Fibroblast of the aortic adventitia (primary cell): ENCODE results near the gene APLF. TPM values are rescaled to one million over a fixed set of nuclear protein-coding genes. Genes with fewer than 3 reads are reported as not detected.

ENCODE experiments used
- DNase-seq: peaks from one replicate; pipeline ENCODE4 v3.0.0-alpha.2; 2010; ENCODE audit warnings: low read depth
- H3K4me3 ChIP-seq: 2 replicates; pipeline ENCODE4 v1.5.1; 2011; ENCODE audit warnings: low read depth, mild to moderate bottlenecking, control low read depth, low read length, moderate library complexity
- CTCF ChIP-seq: IDR thresholded peaks from 2 replicates; pipeline ENCODE4 v1.5.1; 2011; ENCODE audit warnings: mild to moderate bottlenecking, low read length, control low read depth, inconsistent platforms; ENCODE audit not compliant: insufficient read depth
- total RNA-seq: library from RNA; depleted of rRNA; stranded (reverse); fragments of >200 nt; gene quantifications from 2 replicates; pipeline ENCODE4 v1.2.3, GENCODE V29; 2012; ENCODE audit warnings: low replicate concordance

The APLF gene
- total RNA-seq, 1 donor, result 6.8 TPM

GRCh38 chr2:68623820-68624219 is 156.4 kb downstream of the APLF start:
- no peak for DNase-seq
- no peak for TF ChIP-seq CTCF
- no peak overlapping the region for H3K4me3 ChIP-seq

- TF ChIP-seq CTCF, result no peak
- no peak for DNase-seq
- H3K4me3 ChIP-seq, result no peak overlapping the region
Observed at GRCh38 chr2:68627615-68628014, 160.2 kb downstream of the APLF start.

Other genes starting within 250 kb of the APLF start
- 10.6 and 38.6 TPM in 2 replicates for gene PPP3R1, start 215.1 kb upstream of the APLF start, total RNA-seq
- gene CNRIP1, start 147.6 kb upstream of the APLF start, total RNA-seq, result 40.0 and 46.9 TPM in 2 replicates
- under 0.01 TPM in 1 of 2 replicates, not detected in the other for gene PLEK, start 102.3 kb upstream of the APLF start, total RNA-seq
- under 0.01 and 0.99 TPM in 2 replicates for gene FBXO48, start 291 bp upstream of the APLF start, total RNA-seq
- gene PROKR1, start 176.0 kb downstream of the APLF start, total RNA-seq, result not detected in 2 replicates